LNCaP clone FGC (cell line): ENCODE measurements around the gene LYZL2.

ENCODE experiments used
- DNase-seq: peaks from one replicate; pipeline ENCODE4 v3.0.0-alpha.2; 2011; ENCODE audit warnings: low read depth
- H3K4me3 ChIP-seq: 2 replicates; pipeline ENCODE4 v1.5.1; 2011; ENCODE audit warnings: mild to moderate bottlenecking, low read depth, low read length, control low read depth
- TF ChIP-seq, protein P1 (sequence below): IDR thresholded peaks from 2 replicates; pipeline ENCODE4 v1.5.1; 2012; ENCODE audit warnings: mild to moderate bottlenecking; ENCODE audit not compliant: control insufficient read depth, insufficient read depth; ENCODE audit errors: extremely low read depth

Gene LYZL2

DNA sequence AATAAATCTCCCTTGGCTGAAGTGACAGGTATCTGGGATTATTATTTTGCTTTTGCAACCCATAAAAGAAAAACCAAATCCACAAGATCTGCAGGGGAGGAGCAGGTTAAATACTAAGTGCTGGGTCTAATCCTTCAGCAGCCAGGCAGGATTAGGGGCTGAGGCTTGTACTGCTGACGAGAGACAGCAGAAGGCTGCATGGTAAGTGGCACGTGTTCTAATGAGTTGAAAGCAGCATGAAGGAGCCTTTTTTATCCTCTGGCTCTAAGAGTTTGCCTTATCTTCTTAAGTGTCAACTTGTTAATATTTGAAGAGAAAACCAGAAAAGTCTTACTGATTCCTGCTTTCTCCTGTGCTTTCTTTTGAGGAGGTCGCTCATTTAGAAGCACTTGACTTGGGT is 50.0 kb downstream of the LYZL2 start:
- no peak overlapping the region for H3K4me3 ChIP-seq
- TF ChIP-seq, protein P1, sequence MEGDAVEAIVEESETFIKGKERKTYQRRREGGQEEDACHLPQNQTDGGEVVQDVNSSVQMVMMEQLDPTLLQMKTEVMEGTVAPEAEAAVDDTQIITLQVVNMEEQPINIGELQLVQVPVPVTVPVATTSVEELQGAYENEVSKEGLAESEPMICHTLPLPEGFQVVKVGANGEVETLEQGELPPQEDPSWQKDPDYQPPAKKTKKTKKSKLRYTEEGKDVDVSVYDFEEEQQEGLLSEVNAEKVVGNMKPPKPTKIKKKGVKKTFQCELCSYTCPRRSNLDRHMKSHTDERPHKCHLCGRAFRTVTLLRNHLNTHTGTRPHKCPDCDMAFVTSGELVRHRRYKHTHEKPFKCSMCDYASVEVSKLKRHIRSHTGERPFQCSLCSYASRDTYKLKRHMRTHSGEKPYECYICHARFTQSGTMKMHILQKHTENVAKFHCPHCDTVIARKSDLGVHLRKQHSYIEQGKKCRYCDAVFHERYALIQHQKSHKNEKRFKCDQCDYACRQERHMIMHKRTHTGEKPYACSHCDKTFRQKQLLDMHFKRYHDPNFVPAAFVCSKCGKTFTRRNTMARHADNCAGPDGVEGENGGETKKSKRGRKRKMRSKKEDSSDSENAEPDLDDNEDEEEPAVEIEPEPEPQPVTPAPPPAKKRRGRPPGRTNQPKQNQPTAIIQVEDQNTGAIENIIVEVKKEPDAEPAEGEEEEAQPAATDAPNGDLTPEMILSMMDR, result no peak
- no peak for DNase-seq

DNA sequence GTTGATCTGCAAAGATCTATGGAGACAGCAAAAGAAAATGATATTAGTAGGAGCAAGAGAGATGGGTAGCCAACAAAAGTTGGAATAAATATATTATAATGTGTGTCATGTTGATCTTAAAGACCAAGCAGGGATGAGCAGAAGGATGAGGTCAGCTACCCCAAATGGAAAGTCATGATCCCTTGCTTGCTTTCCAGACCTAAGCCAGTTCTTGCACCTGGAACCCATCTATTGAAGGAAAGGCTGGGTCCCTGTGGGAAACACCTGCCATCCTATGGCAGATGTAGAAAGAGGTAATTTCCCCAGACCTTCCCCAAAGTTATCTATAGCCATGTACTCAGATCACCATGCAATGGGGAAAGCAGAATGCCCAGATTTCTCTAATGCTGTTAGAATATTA is 52.5 kb downstream of the LYZL2 start:
- TF ChIP-seq, protein P1, result no peak
- DNase-seq, result no peak
- no peak overlapping the region for H3K4me3 ChIP-seq

DNA sequence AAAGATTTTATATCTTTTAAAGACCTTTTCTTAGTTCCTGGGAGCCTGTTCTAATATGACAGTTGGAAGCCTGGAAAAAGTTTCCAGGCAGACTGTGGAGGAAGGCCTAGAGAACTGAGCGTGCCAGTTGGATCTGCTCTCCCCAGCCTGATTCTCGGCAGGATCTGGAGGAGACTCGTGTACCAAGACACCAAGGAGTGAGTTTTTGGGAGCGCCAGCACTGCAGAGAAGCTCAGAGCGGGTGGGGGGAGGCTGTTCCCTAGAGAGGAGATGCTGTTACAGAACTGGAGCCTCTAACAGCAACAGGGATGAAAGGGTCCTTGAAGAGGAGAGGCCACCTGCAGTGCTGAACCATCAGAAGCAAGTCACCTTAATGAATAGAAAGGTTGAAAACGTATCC is 52.9 kb downstream of the LYZL2 start:
- H3K4me3 ChIP-seq, result no peak overlapping the region
- TF ChIP-seq, protein P1, result no peak
- DNase-seq, result no peak

DNA sequence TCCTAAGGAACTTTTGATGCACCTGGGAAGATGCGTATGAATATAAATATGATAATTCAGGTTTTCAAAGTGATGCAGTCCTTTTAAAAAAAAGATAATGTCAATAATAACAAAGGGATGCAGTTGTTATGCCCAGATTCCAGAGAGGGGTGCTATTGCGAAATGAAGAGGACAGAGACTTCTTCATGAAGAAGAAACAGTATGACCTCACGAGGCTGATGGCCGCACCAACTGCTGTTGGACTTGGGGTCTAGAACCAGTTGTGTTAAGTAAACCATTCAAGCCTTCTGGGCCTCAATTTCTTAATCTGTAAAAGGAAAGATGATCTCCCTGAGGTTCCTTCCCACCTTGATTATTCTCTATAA is 55.1 kb downstream of the LYZL2 start:
- no peak overlapping the region for H3K4me3 ChIP-seq
- no peak for DNase-seq
- TF ChIP-seq, protein P1, result no peak

DNA sequence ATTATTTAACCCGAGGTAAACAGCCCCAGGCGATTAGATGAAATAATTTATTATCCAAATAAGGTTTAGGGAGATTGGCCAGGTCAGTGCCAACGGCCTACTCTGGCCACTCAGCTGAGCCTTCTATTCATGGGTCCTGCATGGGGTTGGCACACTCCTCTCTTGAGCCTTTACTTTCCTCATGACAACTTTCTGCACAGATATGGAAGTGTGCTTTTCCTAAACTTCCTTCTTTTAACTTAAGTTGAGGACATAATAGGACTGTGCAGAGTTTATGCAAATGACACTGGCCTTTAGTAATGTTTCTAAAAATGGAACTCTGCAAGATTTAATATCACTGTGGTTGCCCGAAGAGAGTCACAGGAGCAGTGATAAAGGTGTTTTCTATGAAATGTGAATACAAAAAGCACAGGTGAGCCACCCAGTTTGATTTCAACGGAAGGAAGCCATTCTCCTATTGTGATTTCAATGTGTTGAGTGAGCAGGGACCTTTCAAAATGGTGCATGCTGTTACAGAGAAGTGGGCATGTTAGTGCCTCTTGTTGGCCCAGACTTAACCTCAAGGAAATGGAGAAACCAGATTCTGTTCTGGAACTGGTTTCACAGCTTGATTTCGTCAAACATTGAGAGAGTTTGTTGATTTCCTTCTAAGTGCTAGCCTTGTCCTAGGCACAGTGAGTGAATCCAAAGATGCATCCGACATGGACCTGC is 55.7 kb downstream of the LYZL2 start:
- no peak overlapping the region for H3K4me3 ChIP-seq
- TF ChIP-seq, protein P1, result no peak
- no peak for DNase-seq

DNA sequence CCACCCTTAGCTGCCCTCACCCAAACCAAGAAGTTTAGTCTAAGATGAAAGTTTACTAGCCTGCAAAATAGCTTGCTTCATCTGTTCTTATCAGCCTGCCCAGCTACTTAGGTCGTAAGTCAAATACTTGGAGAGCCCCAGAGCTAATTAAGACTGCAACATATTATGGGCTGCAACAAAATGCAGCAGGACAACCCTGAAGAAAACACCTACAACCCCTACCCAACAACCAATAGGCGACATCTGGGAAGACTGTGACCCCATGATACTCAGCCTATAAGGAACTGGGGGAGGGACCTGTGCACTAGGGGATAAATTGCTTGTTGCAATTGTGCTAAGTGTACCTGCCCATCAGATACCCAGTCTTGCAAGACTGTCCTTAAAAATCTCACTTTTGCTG is 64.1 kb downstream of the LYZL2 start:
- DNase-seq, result no peak
- TF ChIP-seq, protein P1, result no peak

DNA sequence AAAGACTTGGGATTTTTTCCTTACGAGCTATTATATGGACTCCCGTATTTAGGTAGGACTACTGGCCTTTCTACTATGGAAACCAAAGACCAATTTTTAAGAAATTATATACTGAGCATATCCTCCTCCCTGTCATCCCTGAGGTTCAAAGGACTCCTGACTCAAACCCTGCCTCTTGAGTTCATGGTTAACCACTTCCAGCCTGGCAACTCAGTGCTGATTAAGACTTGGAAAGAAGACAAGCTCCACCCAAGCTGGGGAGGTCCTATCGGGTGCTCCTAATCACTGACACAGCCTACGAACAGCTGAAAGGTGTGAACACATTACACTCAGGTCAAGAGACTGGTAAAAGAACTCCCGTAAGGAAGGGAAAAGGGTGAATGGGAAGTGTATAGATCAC is 66.8 kb downstream of the LYZL2 start:
- no peak overlapping the region for H3K4me3 ChIP-seq
- TF ChIP-seq, protein P1, result no peak
- DNase-seq, result no peak

More for the DNA sequence above, 64.1 kb downstream of the LYZL2 start:
- no peak overlapping the region for H3K4me3 ChIP-seq
